Measurements from ENCODE around the gene TUBA4A. TPM values are rescaled to one million over a fixed set of nuclear protein-coding genes. Genes with fewer than 3 reads are reported as not detected.
"Not testable (repeated sequence)": the region's sequence is repeated elsewhere in the genome, so short reads cannot be mapped to it uniquely, and the experiment has no call there.

TUBA4A gene
- total RNA-seq, 6 donors from 2014 or later, result 17.8 to 52.1 (median 40.3) TPM

GRCh38 chr2:219291394-219291793 is 37.7 kb upstream of the TUBA4A start:
- H3K36me3 ChIP-seq, result peaks cover 0 to 5% (median 2%) of the 10 kb centered on the region in 4 donors
- no peak overlapping the region for H3K27ac ChIP-seq
- 81 to 87% methylated on average over 7 of the region's 7 CpGs for WGBS, 2 donors
- TF ChIP-seq POLR2AphosphoS5 (IDR thresholded peaks at IDR 0.05), result no peak
- DNase-seq (no peak), ATAC-seq (ENCODE audit: low FRiP score in 2 of 2) (no peak)
- no peaks in the 10 kb centered on the region for H3K27me3 ChIP-seq
- H3K4me3 ChIP-seq, result no peak overlapping the region
- peaks cover 5 to 13% (median 10%) of the 10 kb centered on the region in 4 donors for H3K4me1 ChIP-seq
- no peaks in the 10 kb centered on the region for H3K9me3 ChIP-seq

- H3K36me3 ChIP-seq, result peaks cover 0 to 13% (median 7%) of the 10 kb centered on the region in 4 donors
- no peaks in the 10 kb centered on the region for H3K27me3 ChIP-seq
- no peaks in the 10 kb centered on the region for H3K9me3 ChIP-seq
- peak in 1 of 2 donors; percentile 51 for DNase-seq
- H3K27ac ChIP-seq, result no peak overlapping the region
- peaks cover 5 to 13% (median 10%) of the 10 kb centered on the region in 4 donors for H3K4me1 ChIP-seq
- ATAC-seq (ENCODE audit: low FRiP score in 2 of 2), result no peak
- TF ChIP-seq CTCF (IDR thresholded peaks at IDR 0.05) (no peak), POLR2A (IDR thresholded peaks at IDR 0.05) (no peak), POLR2AphosphoS5 (IDR thresholded peaks at IDR 0.05) (no peak), EP300 (IDR thresholded peaks at IDR 0.05) (no peak)
- no peak overlapping the region for H3K4me3 ChIP-seq
- WGBS, 2 donors, result 84 to 87% methylated on average over 15 to 16 of the region's 16 CpGs
Observed at GRCh38 chr2:219290381-219291171, 36.9 kb upstream of the TUBA4A start.

GRCh38 chr2:219289537-219290361 is 36.0 kb upstream of the TUBA4A start:
- Histone ChIP-seq H3K36me3 (peaks cover 1 to 22% (median 15%) of the 10 kb centered on the region in 4 donors), H3K27me3 (no peaks in the 10 kb centered on the region), H3K9me3 (no peaks in the 10 kb centered on the region), H3K4me1 (peaks cover 0 to 9% (median 4%) of the 10 kb centered on the region in 4 donors), H3K27ac (no peak overlapping the region), H3K4me3 (no peak overlapping the region)
- DNase-seq, result peak in 1 of 2 donors; percentile 91
- TF ChIP-seq CTCF (IDR thresholded peaks at IDR 0.05), result no peak
- no peak for TF ChIP-seq POLR2A (IDR thresholded peaks at IDR 0.05)
- no peak for TF ChIP-seq EP300 (IDR thresholded peaks at IDR 0.05)
- TF ChIP-seq POLR2AphosphoS5 (IDR thresholded peaks at IDR 0.05), result no peak
- ATAC-seq (ENCODE audit: low FRiP score in 2 of 2), result peak; percentile 15 to 83
- 36% methylated on average over 11 to 16 of the region's 16 CpGs for WGBS, 2 donors

- DNase-seq (no peak), ATAC-seq (ENCODE audit: low FRiP score in 2 of 2) (no peak)
- Histone ChIP-seq H3K4me1 (peaks cover 0 to 5% (median 2%) of the 10 kb centered on the region in 4 donors), H3K27ac (no peak overlapping the region), H3K9me3 (no peaks in the 10 kb centered on the region), H3K36me3 (peaks cover 5 to 28% (median 21%) of the 10 kb centered on the region in 4 donors), H3K4me3 (no peak overlapping the region), H3K27me3 (no peaks in the 10 kb centered on the region)
- 81% methylated on average over 6 of the region's 6 CpGs for whole genome bisulfite sequencing, 2 donors
- TF ChIP-seq POLR2A (IDR thresholded peaks at IDR 0.05), result no peak
- no peak for TF ChIP-seq POLR2AphosphoS5 (IDR thresholded peaks at IDR 0.05)
- TF ChIP-seq CTCF (IDR thresholded peaks at IDR 0.05), result no peak
- TF ChIP-seq EP300 (IDR thresholded peaks at IDR 0.05), result no peak
Observed at GRCh38 chr2:219289195-219289536, 35.4 kb upstream of the TUBA4A start.

- Histone ChIP-seq H3K4me1 (peaks cover 0 to 5% (median 2%) of the 10 kb centered on the region in 4 donors), H3K4me3 (no peak overlapping the region), H3K36me3 (peaks cover 12 to 42% (median 36%) of the 10 kb centered on the region in 4 donors), H3K9me3 (no peaks in the 10 kb centered on the region), H3K27me3 (no peaks in the 10 kb centered on the region), H3K27ac (no peak overlapping the region)
- 65 to 72% methylated on average over 6 to 10 of the region's 10 CpGs for WGBS, 2 donors
- DNase-seq (peak in 1 of 2 donors; percentile 31), ATAC-seq (ENCODE audit: low FRiP score in 2 of 2) (no peak)
- no peak for TF ChIP-seq POLR2AphosphoS5 (IDR thresholded peaks at IDR 0.05)
- TF ChIP-seq POLR2A (IDR thresholded peaks at IDR 0.05), result no peak
- no peak for TF ChIP-seq CTCF (IDR thresholded peaks at IDR 0.05)
- TF ChIP-seq EP300 (IDR thresholded peaks at IDR 0.05), result no peak
Observed at GRCh38 chr2:219287580-219288265, 34.0 kb upstream of the TUBA4A start.

- not testable (repeated sequence) for ATAC-seq (ENCODE audit: low FRiP score in 2 of 2); H3K4me1 ChIP-seq; H3K9me3 ChIP-seq; H3K27me3 ChIP-seq; H3K4me3 ChIP-seq; H3K27ac ChIP-seq; DNase-seq
- WGBS, 2 donors, result 87 to 89% methylated on average over 6 of the region's 6 CpGs
- peaks cover 13 to 48% (median 42%) of the 10 kb centered on the region in 4 donors for H3K36me3 ChIP-seq
Observed at GRCh38 chr2:219287116-219287440, 33.4 kb upstream of the TUBA4A start.
